ENCODE measurements around the gene MRGPRG.

MRGPRG gene

DNA sequence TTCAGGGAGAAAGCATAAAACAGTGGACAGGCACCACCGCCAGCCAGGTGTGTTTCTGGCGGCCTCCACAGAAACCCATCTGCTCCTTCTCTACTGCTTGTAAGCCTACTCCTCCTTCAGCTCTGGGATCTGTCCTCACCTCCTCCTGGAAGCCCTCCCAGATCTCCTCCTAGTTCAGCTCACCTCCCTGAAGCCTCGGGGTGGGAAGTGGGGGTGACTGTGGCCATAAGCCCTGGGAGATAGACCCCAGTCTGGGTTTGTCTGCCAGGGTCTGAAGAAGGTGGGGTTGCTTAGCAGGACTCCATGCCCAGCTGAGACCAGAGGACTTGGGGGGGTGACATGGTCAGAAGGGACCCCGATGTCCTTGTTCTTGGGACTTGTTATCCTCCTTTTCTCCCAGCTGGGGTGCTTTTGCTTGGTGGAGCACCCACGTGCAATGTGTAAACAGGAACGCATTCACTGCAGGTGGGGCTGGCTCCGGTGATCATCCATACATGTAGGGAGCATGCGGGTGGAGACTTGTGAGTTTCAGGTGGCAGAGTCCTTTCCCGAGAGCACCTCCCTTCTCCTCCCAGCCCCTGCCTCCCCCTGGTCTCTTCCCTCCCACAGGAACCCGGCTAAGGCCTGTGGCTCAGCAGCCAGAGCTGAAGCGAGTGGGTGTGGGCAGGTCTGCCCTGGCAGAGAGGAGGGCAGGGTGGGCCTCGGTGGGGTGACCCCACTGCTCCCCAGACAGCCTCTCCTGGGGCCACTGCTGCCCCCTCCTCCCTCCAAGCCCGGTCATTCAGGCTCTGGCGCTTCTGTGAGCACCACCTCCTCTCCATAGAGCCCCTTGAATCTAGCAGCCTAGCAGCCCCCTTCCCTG is 25.9 kb downstream of the MRGPRG start:
- no peak for DNase-seq

DNA sequence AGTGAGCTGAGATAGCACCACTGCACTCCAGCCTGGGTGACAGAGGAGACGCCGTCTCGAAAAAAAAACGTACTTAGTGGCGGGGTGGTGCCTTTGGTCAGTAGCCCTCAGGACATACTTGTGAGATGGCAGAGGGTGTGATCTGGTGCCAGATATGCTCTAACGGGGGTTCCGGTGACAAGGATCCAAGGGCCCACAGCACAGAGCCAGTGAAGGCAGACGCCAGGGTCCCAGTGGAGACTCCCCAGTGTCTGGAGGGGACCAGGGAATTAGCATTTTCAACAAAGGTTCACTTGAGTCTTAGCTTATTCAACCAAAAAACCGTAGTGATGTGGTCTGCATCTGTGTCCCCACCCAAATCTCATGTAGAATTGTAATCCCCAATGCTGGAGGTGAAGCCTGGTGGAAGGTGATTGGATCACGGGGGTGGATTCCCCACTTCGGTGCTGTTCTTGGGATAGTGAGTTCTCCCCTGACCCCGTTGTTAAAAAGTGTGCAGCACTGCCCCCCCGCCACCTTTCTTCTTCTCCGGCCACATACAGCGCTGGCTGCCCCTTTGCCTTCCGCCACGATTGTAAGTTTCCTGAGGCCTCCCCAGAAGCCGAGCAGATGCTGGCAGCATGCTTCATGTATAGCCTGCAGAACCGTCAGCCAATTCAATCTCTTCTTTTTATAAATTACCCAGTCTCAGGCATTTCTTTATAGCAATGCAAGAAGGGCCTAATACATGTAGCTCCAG is 26.9 kb downstream of the MRGPRG start:
- DNase-seq: no peak

DNA sequence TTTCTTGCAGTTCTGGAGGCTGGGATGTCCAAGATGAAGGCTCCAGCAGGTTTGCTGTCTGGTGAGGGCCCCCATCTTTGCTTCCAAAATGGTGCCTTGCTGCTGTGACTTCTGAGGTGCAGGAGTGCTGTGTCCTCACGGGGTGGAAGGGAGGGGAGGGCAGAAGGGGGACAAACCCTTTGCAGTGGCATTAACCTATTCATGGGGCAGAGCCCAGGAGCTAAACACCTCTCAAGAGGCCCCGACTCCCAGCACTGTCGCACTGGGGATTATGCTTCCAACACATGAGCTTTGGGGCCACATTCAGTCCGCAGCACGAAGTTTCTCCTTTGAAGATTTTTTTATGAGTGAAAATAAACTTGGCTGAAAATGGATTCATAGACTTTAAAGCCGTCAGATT is 28.0 kb downstream of the MRGPRG start:
- DNase-seq: no peak

DNA sequence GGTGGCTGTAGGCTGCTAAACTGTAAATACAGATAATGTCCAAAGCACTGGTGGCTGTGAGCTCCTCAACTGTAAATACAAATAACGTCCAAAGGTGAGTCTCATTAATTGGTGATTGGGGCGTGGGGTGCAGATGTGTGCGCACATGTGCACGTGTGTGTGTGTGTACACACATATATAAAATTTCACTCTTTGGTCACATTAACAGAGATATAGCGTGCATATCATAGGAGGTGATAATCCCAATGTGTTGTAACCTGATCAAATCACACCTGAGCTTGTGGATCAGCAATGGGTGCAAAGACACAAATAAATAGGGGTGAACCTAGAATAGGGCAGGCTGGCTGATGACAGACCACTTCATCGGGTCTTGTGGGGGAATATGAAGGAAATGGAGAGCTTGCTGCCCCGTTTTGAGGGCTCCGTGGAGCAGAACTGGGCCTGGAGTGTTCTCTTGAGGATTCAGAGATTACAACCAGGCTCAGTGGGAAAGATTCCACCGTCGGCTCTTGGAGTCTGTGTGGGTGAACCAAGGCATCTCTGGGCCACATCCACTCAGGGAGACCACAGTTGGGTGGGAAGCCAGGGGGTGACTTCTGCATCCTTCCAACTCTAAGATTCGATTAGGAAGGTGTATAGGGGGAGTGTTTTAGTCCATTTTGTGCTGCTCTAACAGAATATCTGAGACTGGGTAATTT is 28.6 kb downstream of the MRGPRG start:
- no peak for DNase-seq

DNA sequence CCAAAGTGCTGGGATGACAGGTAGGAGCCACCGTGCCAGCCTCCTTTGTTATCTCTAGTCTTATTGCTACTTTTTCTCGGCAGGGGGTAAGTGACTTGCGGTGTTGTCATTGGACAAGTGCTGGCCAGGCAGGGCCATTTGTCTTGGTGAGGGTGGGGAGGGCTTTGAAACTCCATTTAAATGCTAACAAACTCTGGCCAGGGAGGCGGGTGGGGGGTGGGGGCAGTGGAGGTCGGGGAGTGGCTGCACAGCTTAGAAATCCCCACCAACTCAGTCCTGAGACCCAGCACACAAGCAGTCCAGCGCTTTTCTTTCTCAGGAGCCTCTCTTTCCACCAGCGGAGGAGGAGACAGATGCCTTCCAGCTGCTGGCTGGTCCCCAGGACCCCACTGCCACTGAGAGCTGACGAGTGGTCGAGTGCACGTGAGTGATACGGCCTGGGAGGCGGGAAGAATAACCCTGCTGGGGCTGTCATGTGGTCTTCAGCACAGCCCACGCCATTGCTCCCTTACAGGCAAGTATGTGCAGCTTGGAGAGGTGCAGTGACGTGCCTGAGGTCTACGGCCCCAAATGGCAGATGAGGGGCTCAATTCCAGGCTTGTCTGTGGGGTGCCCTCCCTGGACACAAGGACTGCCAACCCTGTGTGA is 29.3 kb downstream of the MRGPRG start:
- DNase-seq: no peak

DNA sequence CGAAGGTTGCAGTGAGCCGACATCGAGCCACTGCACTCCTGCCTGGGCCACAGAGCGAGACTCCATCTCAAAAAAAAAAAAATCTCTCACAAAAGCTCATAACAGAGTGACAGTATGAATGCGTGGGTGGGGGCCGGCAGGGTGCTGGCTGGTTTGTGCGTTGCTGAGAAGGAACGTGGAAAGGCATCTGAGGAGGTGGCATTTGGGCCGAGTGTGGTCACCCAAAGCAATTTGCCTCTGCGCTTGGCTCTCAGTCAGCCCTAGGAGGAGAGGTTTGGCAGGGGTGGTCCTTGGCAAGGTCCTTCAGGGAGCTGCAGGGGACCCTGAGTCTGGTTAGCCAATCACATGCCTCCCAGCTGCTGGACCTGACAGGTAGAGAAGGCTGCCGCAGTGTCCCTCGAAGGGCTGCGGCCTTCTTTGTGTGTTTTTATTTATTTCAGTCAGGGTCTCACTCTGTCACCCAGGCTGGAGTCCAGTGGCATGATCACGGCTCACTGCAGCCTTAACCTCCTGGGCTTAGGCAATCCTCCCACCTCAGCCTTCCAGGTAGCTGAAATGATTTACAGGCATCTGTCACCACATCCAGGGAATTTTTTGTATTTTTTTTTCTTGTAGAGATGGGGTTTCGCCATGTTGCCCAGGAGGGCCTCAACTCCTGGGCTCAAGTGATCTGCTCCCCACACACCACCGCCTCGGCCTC is 30.0 kb downstream of the MRGPRG start:
- no peak for DNase-seq

DNA sequence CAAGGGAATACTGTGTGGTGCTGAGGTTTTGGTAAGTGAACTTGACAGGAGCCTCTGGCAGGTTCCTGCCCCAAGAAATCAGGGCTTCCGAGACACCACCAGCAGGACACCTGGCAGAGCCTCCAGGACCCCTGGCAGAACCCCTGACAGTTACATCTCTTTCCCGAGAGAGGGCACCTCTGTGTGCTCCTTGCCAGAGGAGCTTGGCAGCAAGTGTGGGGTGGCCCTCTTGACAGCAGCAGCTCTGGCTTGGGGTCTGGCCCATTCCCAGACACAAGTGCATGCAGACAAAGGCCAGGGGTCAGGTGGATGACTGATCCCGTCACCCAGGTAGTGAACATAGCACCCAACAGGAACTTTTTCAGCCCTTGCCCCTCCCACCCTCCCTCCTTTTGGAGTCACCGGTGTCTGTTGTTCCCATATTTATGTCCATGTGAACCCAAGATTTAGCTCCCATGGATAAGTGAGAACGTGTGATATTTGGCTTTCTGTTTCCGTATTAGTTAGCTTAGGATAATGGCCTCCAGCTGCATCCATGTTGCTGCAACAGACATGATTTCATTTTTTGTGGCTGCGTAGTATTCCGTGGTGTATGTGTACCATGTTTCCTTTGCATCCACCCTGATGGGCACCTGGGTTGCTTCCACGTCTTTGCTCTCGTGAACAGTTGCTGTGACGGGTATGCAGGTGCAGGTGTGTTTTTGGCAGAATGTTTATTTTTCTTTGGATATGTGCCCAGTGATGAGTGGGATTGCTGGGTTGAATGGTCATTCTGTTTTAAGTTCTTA is 32.3 kb downstream of the MRGPRG start:
- no peak for DNase-seq

DNA sequence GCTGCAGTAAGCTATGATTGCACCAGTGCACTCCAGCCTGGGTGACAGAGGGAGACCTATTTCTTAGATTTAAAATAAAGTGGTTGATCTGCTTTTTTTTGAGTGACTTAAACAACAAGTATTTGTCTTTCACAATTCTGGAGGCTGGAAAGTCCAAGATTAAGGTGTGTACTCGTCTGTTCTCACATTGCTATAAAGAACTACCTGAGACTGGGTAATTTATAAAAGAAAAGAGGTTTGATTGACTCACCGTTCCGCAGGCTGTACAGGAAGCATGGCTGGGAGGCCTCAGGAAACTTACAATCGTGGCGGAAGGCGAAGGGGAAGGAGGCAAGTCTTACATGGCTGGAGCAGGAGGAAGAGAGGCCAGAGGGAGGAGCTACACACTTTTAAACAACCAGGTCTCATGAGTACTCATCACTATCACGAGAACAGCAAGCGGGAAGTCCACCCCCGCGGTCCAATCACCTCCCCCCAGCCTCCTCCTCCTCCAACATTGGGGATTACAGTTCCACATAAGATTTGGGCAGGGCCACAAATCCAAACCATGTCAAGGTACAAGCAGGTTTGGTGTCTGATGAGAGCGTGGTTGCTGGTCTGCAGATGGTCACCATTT is 33.8 kb downstream of the MRGPRG start:
- no peak for DNase-seq

DNA sequence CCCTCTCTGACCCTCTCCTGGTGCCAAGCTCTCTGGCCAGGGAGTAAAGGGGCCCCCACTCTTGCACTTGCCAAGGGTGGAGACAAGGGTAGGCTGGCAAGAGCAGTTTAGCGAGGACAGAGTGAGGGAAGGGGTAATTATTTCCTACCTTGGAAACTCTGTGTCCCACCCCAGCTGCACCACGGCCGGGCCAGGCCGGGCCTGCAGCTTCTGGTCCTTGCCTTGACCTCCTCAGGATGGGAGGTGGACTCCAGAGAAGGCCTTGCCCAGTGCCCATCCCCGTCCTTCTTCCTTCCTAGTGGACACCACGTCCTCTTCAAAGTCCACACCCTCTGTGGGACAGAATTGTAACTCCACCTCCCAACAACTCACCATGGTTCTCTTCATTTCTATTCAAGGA is 35.1 kb downstream of the MRGPRG start:
- no peak for DNase-seq

DNA sequence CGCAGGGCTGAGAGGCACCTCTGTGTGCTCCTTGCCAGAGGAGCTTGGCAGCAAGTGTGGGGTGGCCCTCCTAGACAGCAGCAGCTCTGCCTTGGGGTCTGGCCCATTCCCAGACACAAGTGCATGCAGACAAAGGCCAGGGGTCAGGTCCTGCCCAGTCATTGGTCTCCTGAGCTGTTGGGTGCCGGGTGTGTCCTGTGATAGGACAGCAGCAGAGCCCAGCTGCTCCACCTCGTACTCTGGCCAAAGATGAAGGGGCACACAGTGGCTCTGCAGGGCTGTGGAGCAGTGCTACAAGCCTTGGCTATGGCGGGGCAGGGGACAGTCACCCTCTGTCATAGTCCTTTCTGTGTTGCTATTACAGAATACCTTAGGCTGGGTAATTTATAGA is 36.2 kb downstream of the MRGPRG start:
- no peak for DNase-seq

DNA sequence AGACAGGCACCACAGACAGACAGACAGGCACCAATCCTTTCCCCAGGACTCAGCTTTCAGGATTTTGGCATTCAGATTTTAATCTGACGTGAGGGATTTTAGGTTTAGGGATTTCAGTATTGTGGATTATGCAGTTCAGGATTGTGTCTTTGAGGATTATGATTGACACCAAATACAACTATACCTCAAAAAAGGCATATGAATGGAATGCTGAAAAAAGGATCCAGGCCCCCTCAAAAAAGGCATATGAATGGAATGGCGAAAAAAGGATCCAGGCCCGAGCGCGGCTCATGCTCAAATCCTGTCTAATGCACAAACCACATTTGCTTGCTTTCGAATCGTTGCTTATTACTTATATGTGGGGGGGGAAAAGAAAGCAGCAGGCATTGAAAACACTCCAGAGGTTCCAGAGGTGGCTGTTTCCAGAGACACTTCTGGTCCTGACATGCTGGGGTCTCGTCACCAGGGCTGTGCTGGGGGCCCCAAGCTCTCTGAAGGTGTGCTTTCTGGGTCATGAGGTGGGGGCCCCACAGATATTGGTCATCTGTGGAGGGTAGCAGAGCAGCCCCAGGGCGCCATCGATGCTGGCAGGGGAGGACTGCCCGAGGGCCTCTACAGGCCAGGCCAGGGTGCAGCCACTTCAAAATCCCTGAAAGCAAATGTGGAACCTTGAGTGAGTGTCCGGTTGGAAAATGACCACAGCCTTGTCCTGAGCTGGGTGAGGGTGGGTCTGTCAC is 36.7 kb downstream of the MRGPRG start:
- DNase-seq: no peak

DNA sequence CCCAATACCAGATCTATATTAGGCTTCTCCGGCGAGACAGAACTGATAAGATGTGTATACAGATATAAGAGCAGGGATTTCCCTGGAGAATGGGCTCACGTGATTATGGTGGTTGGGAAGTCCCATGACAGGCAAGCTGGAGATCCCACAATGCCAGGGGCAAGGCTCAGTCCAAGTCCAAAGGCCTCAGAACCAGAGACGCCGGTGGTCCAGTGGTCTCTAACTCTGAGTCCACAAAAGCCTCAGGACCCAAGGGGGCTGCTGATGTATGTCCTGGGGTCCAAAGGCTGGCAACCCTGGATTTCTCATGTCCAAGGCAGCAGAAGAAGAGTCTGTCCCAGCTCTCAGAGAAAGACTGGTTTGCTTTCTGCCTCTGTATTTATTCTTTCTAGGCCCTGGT is 37.7 kb downstream of the MRGPRG start:
- no peak for DNase-seq

DNA sequence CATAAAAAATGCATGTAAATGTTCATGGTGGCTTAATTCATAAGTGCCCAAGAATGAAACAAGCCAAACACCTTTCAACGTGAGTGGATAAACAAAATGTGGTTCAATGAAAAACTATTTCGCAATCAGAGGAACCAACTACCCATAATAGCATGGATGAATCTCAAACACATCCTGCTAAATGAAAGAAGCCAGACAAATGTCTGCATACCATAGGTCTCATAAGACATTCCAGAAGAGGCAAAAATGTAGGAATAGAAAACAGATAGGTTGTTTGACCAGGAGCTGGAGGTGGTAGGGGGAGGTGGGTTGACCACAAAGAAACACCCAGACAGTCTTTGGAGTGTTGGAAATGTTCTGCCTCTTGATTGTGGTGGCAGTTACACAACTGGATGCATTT is 40.3 kb downstream of the MRGPRG start:
- peak; percentile 43 for DNase-seq

DNA sequence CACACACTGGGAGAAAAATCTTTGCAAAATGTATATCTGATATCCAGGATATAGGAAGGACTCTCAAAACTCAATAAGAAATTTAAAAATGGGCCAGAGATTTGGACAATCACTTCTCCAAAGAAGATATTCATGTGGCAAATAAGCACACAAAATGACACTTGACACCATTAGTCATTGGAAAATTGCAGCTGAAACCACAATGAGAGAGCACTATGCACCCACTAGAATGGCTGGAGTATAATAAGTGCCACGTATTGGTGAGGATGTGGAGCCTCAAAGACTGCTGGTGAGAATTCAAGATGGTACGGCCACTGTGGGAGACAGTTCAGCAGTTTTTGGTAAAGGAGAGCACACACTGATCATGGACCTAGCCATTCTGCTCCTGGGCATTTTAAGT is 40.7 kb downstream of the MRGPRG start:
- DNase-seq: peak; percentile 65

DNA sequence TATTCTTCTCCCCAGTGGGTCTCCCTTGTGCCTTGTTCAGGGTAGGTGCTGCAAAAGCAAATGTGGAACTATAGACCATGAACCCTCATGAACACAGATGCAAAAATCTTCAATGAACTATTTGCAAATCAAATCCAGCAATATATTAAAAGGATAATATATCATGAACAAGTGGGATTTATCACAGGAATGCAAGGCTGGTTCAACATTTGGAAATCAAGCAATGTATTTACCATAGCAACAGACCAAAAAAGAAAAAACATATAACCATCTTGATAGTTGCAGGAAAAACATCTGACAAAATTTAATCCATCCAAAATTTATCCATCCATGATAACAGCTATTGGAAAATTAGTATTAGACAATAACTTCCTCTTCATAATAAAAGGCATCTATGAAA is 42.1 kb downstream of the MRGPRG start:
- no peak for DNase-seq

DNA sequence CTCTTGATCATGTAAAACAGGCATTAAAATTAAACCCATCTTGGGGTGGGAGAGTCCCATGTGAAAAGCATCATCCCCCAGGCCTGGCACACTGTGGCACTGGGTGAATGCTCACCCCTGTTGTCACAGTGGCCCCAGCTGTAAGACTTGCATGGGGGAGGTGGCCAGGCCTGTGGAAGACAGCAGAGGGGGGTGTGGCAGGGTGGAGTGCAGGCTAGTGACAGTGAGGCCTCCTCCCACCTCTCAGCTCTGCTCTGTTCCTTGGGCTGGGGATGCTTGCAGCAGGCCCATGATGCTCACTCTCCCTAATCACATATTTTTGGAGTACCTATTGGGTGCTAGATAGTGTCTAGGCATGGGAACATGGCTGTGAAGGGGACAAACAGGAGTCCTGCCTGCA is 43.4 kb downstream of the MRGPRG start:
- no peak for DNase-seq

DNA sequence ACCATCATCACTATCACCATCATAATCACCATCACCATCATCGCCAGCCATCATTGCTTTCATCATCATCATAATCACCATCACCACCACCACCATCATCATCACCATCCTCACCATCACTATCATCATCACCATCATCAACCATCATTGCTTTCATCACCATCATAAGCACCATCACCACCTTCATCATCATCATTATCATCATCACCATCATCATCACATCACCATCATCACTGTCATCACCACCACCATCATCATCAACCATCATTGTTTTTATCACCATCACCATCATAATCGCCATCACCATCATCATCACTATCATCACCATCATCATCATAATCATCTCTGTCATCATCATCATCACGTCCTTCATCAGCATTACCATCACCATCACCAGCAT is 44.2 kb downstream of the MRGPRG start:
- no peak for DNase-seq

DNA sequence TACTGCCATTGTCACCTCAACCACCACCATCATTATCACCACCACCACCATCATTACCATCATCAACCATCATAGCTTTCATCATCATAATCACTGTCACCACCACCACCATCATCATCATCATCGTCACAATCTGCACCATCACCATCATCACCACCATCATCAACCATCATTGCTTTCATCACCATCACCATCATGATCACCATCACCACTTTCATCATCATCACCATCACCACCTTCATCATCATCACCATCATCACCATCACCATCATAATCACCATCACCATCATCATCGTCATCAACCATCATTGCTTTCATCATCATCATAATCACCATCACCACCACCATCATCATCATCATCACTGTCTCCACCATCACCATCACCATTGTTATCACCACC is 44.8 kb downstream of the MRGPRG start:
- no peak for DNase-seq

DNA sequence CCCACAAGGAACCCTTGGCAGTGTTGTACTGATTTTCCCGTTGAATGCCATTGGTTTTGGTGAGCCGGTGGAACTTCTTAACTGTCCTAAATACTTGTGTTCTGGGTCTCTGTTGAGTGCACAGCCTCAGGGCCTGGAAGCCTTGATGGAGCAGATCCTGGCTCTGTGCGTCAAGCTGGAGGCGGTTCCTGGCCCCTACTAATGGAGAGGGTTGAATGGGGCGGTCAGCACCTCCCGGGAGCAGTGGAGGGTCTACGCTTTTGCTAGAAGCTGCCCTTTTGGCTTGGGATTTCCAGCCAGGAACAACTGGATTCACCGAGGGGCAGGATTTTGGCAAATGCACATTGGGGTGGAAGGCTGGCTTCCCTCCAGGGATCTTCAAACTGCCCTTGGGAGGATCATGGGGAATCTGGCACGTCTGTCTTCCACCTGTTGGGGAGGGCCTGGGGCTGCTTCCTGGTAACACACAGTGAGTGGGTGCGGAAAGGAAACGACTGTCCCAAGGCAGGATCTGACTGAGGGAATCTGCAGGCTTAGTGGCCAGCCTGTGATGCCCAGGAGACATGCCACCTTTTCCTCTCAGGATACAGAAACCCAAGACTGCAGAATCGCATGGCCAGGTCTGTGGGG is 46.6 kb downstream of the MRGPRG start:
- DNase-seq: no peak

Measured in MV-4-11 (cell line).